H9 (cell line): ENCODE data around the gene MYOM1. TPM values are rescaled to one million over a fixed set of nuclear protein-coding genes. Genes with fewer than 3 reads are reported as not detected.

Source experiments
- DNase-seq: peaks from one replicate; pipeline ENCODE4 v3.0.0-alpha.2; 2017
- H2AFZ ChIP-seq: one replicate; pipeline ENCODE4 v1.6.1; 2013; ENCODE audit warnings: mild to moderate bottlenecking, low read length, control low read depth, moderate library complexity
- H2AK5ac ChIP-seq: 2 replicates; pipeline ENCODE4 v1.6.1; 2013; ENCODE audit warnings: low read length, control low read depth, mixed read lengths; ENCODE audit not compliant: insufficient read length
- H2BK120ac ChIP-seq: one replicate; pipeline ENCODE4 v1.6.1; 2013; ENCODE audit warnings: low read depth, mild to moderate bottlenecking, low read length, control low read depth, inconsistent platforms; ENCODE audit not compliant: poor library complexity, severe bottlenecking
- H2BK12ac ChIP-seq: 2 replicates; pipeline ENCODE4 v1.6.1; 2013; ENCODE audit warnings: low read length, control low read depth, mixed read lengths, low read depth; ENCODE audit not compliant: insufficient read length
- H2BK15ac ChIP-seq: 2 replicates; pipeline ENCODE4 v1.6.1; 2013; ENCODE audit warnings: low read depth, low read length, control low read depth
- H2BK20ac ChIP-seq: one replicate; pipeline ENCODE4 v1.6.1; 2013; ENCODE audit warnings: low read depth, mild to moderate bottlenecking, low read length, control low read depth, inconsistent platforms; ENCODE audit not compliant: poor library complexity, severe bottlenecking
- H2BK5ac ChIP-seq: 2 replicates; pipeline ENCODE4 v1.6.1; 2013; ENCODE audit warnings: low read length, control low read depth, mixed read lengths; ENCODE audit not compliant: insufficient read length
- H3K14ac ChIP-seq: 2 replicates; pipeline ENCODE4 v1.6.1; 2013; ENCODE audit warnings: low read length, control low read depth; ENCODE audit not compliant: insufficient read depth
- H3K18ac ChIP-seq: 2 replicates; pipeline ENCODE4 v1.6.1; 2013; ENCODE audit warnings: low read depth, mild to moderate bottlenecking, mixed read lengths, low read length, control low read depth; ENCODE audit not compliant: insufficient read length
- H3K23ac ChIP-seq: 2 replicates; pipeline ENCODE4 v1.6.1; 2013; ENCODE audit warnings: low read length, control low read depth, mixed read lengths, low read depth; ENCODE audit not compliant: insufficient read length
- H3K23me2 ChIP-seq: 2 replicates; pipeline ENCODE4 v1.6.1; 2013; ENCODE audit warnings: low read depth, mild to moderate bottlenecking, mixed read lengths, low read length, control low read depth; ENCODE audit not compliant: insufficient read length, poor library complexity, severe bottlenecking
- H3K27ac ChIP-seq: 2 replicates; pipeline ENCODE4 v1.5.1; 2013; ENCODE audit warnings: low read length, control low read depth, mixed read lengths, low read depth; ENCODE audit not compliant: insufficient read length
- H3K27me3 ChIP-seq: 2 replicates; pipeline ENCODE4 v1.6.1; 2013; ENCODE audit warnings: low read length, control low read depth, inconsistent platforms; ENCODE audit not compliant: insufficient read depth
- H3K4ac ChIP-seq: 2 replicates; pipeline ENCODE4 v1.6.1; 2013; ENCODE audit warnings: low read depth, mild to moderate bottlenecking, control low read depth, inconsistent platforms, low read length, moderate library complexity
- H3K4me1 ChIP-seq: 2 replicates; pipeline ENCODE4 v1.6.1; 2013; ENCODE audit warnings: low read length, control low read depth, inconsistent platforms; ENCODE audit not compliant: insufficient read depth
- H3K4me2 ChIP-seq: 2 replicates; pipeline ENCODE4 v1.6.1; 2013; ENCODE audit warnings: low read length, control low read depth, mixed read lengths; ENCODE audit not compliant: insufficient read length, insufficient read depth
- H3K56ac ChIP-seq: 2 replicates; pipeline ENCODE4 v1.6.1; 2013; ENCODE audit warnings: low read depth, mild to moderate bottlenecking, mixed read lengths, low read length, control low read depth; ENCODE audit not compliant: insufficient read length
- H3K79me1 ChIP-seq: 2 replicates; pipeline ENCODE4 v1.6.1; 2013; ENCODE audit warnings: low read depth, mild to moderate bottlenecking, moderate library complexity, low read length, control low read depth, inconsistent platforms; ENCODE audit not compliant: insufficient read depth, poor library complexity, severe bottlenecking
- H3K79me2 ChIP-seq: 2 replicates; pipeline ENCODE4 v1.6.1; 2013; ENCODE audit warnings: low read length, control low read depth, inconsistent platforms; ENCODE audit not compliant: insufficient read depth
- H3K9ac ChIP-seq: 2 replicates; pipeline ENCODE4 v1.6.1; 2013; ENCODE audit warnings: low read length, control low read depth, mixed read lengths; ENCODE audit not compliant: insufficient read length; ENCODE audit errors: extremely low read depth
- H3K9me3 ChIP-seq: one replicate; pipeline ENCODE4 v1.6.1; 2013; ENCODE audit warnings: low read depth, low read length, inconsistent platforms; ENCODE audit not compliant: control insufficient read depth
- H3T11ph ChIP-seq: one replicate; pipeline ENCODE4 v1.6.1; 2013; ENCODE audit warnings: mild to moderate bottlenecking, low read length, control low read depth, inconsistent platforms
- H4K20me1 ChIP-seq: one replicate; pipeline ENCODE4 v1.6.1; 2013; ENCODE audit not compliant: control insufficient read depth, insufficient read length, insufficient read depth
- H4K5ac ChIP-seq: 2 replicates; pipeline ENCODE4 v1.6.1; 2013; ENCODE audit warnings: low read depth, mild to moderate bottlenecking, mixed read lengths, low read length, control low read depth; ENCODE audit not compliant: insufficient read length
- H4K8ac ChIP-seq: replicated peaks from 2 replicates; pipeline ENCODE4 v1.6.1; 2013; ENCODE audit warnings: low read length, control low read depth, mixed read lengths, low read depth; ENCODE audit not compliant: insufficient read length
- H4K91ac ChIP-seq: 2 replicates; pipeline ENCODE4 v1.6.1; 2013; ENCODE audit warnings: low read depth, mild to moderate bottlenecking, moderate library complexity, mixed read lengths, low read length, control low read depth; ENCODE audit not compliant: insufficient read length
- H3K27ac Mint-ChIP-seq, 3 experiments: 2 replicates in 2 of 3; 3 replicates in 1 of 3; pipeline ENCODE4 v1.8.0; 2020 to 2021; ENCODE audit warnings: mixed read lengths in 3 of 3, mild to moderate bottlenecking in 1 of 3, moderate library complexity in 1 of 3
- H3K27me3 Mint-ChIP-seq: 2 replicates; pipeline ENCODE4 v1.8.0; 2021; ENCODE audit warnings: low read depth, mild to moderate bottlenecking, moderate library complexity, mixed read lengths
- H3K36me3 Mint-ChIP-seq, 3 experiments: 2 replicates in 2 of 3; 3 replicates in 1 of 3; pipeline ENCODE4 v1.8.0; 2020 to 2021; ENCODE audit warnings: low read depth in 3 of 3, mixed read lengths in 3 of 3; ENCODE audit not compliant: insufficient read depth in 1 of 3
- H3K4me1 Mint-ChIP-seq, 2 experiments: 2 replicates each; pipeline ENCODE4 v1.8.0; 2020; ENCODE audit warnings: mixed read lengths in 2 of 2
- H3K4me3 Mint-ChIP-seq, 2 experiments: 2 replicates in 1 of 2; 3 replicates in 1 of 2; pipeline ENCODE4 v1.8.0; 2020 to 2021; ENCODE audit warnings: mild to moderate bottlenecking in 2 of 2, mixed read lengths in 2 of 2, moderate library complexity in 1 of 2
- H3K9me3 Mint-ChIP-seq, 2 experiments: 2 replicates in 1 of 2; 3 replicates in 1 of 2; pipeline ENCODE4 v1.8.0; 2020; ENCODE audit warnings: mild to moderate bottlenecking in 2 of 2, mixed read lengths in 2 of 2, moderate library complexity in 1 of 2
- CTCF ChIP-seq: fragments of 200-600 bp; sonication (generic); conservative IDR thresholded peaks from 3 replicates; pipeline ENCODE4 v1.8.0; 2021; ENCODE audit warnings: antibody characterized with exemption, mild to moderate bottlenecking
- WGBS: extraction: QIAGEN DNeasy Blood & Tissue Kit; methylation state at CpG from one replicate; pipeline ENCODE4 v1.1.7; 2013; ENCODE audit warnings: missing lambda C conversion rate, low lambda C conversion rate, mixed read lengths; ENCODE audit not compliant: insufficient read length; ENCODE audit errors: extremely low coverage; 5-methylcytosine and 5-hydroxymethylcytosine counted together
- total RNA-seq: library from RNA; stranded (reverse); gene quantifications from 2 replicates; pipeline ENCODE4 v1.2.1, GENCODE V29; 2021

Gene MYOM1
- total RNA-seq, 1 experiment from 2014 or later: 0.17 TPM

DNA sequence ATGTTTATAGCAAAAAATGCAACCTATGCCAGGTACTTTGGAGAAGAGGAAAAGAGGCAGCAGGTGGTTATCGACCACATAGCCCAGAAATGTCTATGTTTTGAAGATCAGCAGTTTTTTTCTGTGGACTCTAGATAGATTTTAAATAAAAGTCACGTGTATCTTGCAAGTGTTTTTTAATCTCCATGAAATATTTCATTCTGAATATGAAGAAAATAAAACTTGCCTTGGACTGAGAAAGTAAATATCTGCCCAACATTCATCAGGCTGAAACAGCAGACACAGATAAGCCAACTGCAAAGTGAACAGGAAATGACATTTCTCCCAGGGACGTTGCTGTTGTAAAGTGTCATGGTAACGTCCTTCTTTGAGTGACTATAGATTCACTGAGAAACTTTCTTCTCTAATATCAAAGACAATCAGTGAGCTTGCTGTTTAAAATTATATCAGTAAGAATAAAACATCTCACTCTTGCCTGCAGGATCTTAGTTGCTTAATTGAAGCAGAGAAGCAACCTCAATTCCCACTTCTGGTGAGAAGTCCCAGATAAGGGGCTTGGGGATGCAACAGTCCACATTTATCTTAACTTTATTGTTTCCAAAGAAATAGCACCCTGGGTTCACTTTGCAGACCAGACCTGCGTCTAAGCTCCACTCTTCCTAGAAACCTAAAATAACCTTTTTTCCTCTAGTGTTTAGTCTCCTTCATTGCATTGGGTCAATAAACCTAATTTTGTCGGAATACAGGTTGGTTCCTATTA, 6.3 kb downstream of the MYOM1 start:
- H3K4me3 Mint-ChIP-seq: no peak overlapping the region
- Histone ChIP-seq H3K4me1 (peaks cover 2% of the 10 kb centered on the region; the same call in 1 of the 2 replicates), H3K56ac (no peak overlapping the region), H4K91ac (no peak overlapping the region), H3K14ac (no peak overlapping the region), H3K79me2 (no peaks in the 10 kb centered on the region), H2BK15ac (no peak overlapping the region), H2AK5ac (no peak overlapping the region), H3K4ac (no peak overlapping the region), H2BK20ac (no peak overlapping the region), H3K18ac (no peak overlapping the region), H3K23ac (no peak overlapping the region), H2BK120ac (no peak overlapping the region), H3K23me2 (no peaks in the 10 kb centered on the region), H3K27me3 (no peaks in the 10 kb centered on the region), H4K5ac (no peak overlapping the region), H4K20me1 (no peaks in the 10 kb centered on the region), H2AFZ (no peak overlapping the region), H3K9me3 (no peaks in the 10 kb centered on the region), H3K9ac (no peak overlapping the region), H3K4me2 (no peak overlapping the region), H2BK5ac (no peak overlapping the region), H4K8ac (no peak overlapping the region), H3T11ph (no peak overlapping the region), H3K27ac (no peak overlapping the region), H2BK12ac (no peak overlapping the region), H3K79me1 (no peaks in the 10 kb centered on the region)
- TF ChIP-seq CTCF: no peak
- no peaks in the 10 kb centered on the region for H3K36me3 Mint-ChIP-seq
- WGBS: no CpG with 5 or more reads among the region's 6 CpGs
- peaks cover 9 to 10% of the 10 kb centered on the region in 2 experiments for H3K4me1 Mint-ChIP-seq
- no peak overlapping the region; a peak in 2 of 7 replicates for H3K27ac Mint-ChIP-seq
- H3K27me3 Mint-ChIP-seq: no peaks in the 10 kb centered on the region
- H3K9me3 Mint-ChIP-seq: no peaks in the 10 kb centered on the region
- no peak for DNase-seq
